Gastrocnemius medialis (tissue), 4 donors: ENCODE data around the gene ABHD12B.

Source experiments
- POLR2A ChIP-seq, 2 donors: fragments of 450-650 bp; IDR thresholded peaks; one replicate each; pipeline ENCODE4 v1.6.1; 2017; ENCODE audit warnings: antibody characterized with exemption in 2 of 2, mild to moderate bottlenecking in 2 of 2, moderate library complexity in 2 of 2
- TF ChIP-seq, protein P1 (sequence below), 5 experiments: fragments of 450-650 bp in 3 of 5; fragments of 200-600 bp in 2 of 5; sonication (generic) in 2 of 5; IDR thresholded peaks in 4 of 5; conservative IDR thresholded peaks in 1 of 5; 1 replicate in 4 of 5; 2 replicates in 1 of 5; pipeline ENCODE4 v1.5.1; 2016 to 2019; ENCODE audit warnings: antibody characterized with exemption in 5 of 5, mild to moderate bottlenecking in 3 of 5, moderate library complexity in 3 of 5

GRCh38 chr14:50871228-50871627, 625 bp upstream of the ABHD12B start:
- TF ChIP-seq, protein P1, sequence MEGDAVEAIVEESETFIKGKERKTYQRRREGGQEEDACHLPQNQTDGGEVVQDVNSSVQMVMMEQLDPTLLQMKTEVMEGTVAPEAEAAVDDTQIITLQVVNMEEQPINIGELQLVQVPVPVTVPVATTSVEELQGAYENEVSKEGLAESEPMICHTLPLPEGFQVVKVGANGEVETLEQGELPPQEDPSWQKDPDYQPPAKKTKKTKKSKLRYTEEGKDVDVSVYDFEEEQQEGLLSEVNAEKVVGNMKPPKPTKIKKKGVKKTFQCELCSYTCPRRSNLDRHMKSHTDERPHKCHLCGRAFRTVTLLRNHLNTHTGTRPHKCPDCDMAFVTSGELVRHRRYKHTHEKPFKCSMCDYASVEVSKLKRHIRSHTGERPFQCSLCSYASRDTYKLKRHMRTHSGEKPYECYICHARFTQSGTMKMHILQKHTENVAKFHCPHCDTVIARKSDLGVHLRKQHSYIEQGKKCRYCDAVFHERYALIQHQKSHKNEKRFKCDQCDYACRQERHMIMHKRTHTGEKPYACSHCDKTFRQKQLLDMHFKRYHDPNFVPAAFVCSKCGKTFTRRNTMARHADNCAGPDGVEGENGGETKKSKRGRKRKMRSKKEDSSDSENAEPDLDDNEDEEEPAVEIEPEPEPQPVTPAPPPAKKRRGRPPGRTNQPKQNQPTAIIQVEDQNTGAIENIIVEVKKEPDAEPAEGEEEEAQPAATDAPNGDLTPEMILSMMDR (IDR thresholded peaks at IDR 0.05 in 4 of 5, conservative IDR thresholded peaks at IDR 0.05 in 1 of 5), result no peak
- no peak for TF ChIP-seq POLR2A (IDR thresholded peaks at IDR 0.05)
